T1000 (cell line): Measurements from ENCODE around the gene LRG1.

Experiments
- DNase-seq: peaks from one replicate; lab custom pipeline; 2025; ENCODE audit warnings: mixed read lengths; lab: John Stamatoyannopoulos, UW

The LRG1 gene, protein sequence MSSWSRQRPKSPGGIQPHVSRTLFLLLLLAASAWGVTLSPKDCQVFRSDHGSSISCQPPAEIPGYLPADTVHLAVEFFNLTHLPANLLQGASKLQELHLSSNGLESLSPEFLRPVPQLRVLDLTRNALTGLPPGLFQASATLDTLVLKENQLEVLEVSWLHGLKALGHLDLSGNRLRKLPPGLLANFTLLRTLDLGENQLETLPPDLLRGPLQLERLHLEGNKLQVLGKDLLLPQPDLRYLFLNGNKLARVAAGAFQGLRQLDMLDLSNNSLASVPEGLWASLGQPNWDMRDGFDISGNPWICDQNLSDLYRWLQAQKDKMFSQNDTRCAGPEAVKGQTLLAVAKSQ

DNA sequence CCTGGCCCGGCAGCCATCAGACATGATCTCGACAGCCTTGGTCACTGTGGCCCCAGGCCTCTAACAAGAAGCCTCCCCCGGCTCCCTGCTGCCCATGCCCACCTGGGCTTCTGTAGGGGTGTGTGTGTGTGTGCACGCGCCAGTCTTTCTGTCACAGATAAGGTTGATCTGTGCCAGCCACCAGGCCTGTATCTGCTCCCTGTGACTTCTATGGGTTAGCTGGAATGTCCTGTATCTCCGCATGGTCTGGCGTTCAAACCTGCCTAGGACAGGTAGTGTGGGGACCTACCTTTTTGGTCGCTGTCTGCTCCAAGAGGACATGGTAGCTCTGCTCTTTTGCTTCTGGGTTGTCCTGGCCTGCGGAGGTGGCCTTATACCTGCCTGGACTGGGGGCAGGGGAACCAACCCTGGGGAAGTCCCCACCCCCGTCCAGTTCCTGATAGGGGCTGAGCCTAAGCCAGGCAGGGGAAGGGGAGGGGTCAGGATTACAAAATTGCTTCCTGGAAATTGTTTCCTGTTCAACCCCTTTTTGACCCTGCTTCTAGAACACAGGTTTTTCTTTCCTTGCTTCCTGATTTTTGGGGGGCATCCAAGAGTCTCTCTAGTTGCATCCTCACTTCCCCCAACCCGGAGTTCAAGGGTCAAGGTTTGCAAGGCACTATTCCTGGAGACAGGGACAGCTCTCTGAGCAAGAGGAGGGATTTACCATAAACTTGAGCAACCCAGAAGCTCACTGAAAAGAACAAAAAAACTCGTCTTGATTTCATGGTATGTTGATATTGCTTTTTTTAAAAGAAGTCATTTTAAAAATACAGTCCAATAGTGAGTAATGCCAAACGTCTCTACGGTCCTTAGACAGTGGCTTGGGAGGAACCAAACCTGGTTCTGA lies at the start of gene LRG1:
Gene LRG1 (minus strand): TSS at position 344 of the 889 bp plus-strand sequence. CDS start 23 bp downstream, at position 321.
- DNase-seq = no peak

DNA sequence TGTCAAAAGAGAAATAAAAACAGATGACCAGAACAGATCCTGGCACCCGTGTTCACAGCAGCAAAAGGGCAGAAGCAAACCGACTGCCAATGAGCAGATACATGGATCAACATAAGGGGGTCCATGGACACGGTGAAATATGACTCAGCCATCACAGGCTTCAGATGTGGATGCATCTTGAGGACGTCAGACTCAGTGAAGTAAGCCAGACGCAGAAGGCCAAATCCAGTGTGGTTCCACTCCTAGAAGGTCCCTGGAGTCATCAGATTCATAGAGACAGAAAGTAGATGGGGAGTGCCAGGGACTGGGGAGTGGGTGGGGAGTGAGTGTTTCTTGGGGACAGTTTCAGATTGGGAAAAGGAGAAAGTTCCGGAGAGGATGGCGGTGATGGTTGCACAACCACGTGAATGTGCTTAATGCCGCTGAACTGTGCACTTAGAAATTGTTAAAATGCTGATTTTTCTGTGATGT lies 48.5 kb upstream of the LRG1 start:
- no peak for DNase-seq

DNA sequence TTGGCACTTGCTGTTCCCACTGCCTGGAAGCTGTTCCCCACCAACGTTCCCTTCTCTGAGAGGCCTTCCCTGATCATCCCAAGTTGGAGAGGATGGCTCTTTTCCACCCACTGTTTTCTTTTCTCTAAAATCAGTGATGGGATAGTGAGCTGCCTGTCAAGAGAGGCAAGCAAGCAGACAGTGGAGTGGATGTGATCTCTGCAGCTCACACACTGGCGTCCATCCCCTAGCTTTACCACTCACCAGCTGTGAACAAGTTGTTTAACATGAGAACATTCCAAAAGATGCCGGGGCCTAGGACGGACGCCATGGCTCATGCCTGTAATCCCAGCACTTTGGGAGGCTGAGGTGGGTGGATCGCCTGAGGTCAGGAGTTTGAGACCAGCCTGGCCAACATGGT lies 47.7 kb upstream of the LRG1 start:
- DNase-seq = no peak

DNA sequence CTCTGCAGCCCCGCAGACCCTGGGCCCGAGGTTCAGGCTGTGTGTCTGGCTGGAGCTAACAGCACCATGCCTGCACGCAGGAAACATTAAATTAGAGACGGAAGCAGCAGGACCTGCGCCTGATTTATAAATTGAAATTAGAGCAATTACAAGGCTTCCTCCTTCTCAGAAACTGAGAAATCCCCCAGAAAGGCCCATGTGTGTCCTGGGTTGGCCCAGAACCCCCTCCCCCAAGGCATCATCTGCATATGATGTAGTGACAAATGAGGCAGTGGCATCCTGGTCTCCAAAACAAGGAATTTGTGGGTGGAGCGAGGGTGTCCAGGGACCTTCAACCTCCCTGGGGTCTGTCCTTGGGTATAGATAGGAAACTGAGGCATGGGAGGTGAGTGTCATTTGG lies 46.9 kb upstream of the LRG1 start:
- DNase-seq = no peak

DNA sequence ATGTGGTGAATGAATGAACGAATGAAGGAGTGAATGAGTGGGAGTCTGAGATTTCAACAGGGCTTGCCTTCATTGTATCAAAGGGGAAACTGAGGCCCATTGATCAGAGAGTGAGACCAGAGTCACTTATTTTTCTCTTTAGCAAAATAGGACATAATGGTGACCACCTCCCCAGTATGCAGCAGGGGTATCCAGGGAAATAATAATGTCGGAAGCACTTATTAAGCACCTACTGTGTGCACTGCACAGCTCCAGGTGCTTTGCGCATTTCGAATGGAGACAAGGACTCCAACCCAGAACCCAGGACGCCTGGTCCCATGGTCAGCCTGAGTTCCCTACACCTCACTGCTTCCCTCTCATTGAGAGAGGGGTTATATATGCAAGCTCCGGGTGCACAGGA lies 46.4 kb upstream of the LRG1 start:
- no peak for DNase-seq

DNA sequence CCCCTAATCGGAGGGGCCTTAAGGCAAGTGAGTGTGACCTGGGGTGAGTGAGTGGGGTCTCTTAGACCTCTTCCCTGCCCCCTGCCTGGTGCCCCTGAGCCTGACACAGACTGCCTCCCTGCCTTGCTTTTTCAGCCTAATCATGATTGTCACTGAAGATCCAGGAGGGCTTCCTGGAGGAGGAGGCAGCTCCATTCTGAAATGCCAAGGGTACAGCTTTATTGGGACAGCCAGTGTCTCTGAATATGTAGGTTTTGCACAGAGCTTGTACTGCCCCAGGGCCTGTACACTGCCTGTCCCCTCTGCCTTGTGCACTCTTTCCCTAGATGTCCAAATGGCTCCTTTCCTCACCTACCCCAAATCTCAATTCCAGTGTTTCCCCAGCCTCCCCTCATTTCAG lies 45.7 kb upstream of the LRG1 start:
- no peak for DNase-seq

DNA sequence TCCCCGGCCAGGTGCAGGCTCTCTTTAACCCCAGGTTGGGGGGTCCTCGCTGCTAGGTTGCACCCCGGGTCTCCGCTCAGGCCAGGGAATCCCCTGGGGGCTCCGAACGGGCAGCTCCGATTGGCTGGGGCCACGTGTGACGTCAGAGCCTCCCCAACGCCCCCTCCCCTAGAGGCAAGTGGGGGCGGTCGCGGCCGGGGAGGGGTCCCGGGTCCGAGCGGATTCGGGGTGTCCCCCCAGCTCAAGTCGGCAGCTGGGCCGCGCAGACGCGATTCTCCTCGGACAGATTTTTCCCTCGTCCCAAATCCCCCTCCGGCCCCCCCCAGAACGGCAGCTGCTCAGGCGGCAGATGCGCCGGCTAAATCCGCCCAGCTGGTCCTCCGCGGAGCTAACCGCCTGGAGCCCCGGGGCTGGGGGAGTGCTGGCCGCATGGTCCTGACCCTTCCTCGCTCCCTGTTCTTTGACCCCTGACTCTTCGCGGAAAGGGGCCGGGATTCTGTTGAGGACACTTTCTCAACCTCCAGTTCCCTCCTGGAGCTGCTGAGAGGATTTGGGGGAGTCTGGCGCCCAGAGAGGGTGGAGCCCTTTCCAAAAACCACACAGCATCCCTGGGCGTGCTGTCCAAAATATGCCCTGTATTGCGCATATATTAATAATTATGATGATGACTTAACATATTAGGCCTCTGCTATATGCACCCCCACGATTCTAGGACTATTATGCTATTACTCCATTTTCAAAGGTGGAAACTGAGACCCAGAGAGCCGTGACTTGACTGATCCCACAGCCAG lies 45.0 kb upstream of the LRG1 start:
- no peak for DNase-seq

DNA sequence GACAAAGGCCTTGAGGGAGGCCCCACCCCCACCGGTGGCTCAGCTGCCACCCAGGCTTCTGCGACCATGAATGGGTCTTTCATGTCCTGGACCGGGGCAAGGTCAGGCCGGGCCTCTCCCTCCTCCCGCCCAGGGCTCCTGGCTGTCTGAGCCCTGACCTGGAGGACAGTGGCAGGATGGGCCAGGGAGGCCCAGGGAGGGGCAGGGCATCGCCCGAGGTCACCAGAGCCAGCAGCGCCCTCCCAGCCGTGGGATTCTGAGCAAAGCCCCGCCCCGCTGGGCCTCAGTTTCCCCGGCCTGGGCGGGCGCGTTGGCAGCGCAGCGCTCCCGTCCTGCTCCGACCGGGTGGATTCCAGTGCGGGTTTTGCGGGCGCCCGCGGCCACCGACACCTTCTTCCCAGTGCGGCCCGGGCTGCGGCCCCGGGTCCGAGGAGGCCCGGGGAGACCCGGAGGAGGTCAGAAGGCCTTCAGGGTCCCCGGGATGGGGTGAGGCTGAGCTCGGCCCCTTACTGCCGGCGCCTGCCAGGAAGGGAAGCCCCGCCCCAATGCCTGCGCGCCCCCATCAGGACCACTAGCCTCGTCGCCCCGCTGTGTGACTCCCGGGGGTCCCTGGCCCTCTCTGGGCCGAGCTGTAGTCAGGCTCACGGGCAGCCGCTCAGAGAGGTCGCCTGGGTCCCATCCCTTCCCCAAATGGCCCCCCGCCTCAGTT lies 44.3 kb upstream of the LRG1 start:
- DNase-seq = no peak

DNA sequence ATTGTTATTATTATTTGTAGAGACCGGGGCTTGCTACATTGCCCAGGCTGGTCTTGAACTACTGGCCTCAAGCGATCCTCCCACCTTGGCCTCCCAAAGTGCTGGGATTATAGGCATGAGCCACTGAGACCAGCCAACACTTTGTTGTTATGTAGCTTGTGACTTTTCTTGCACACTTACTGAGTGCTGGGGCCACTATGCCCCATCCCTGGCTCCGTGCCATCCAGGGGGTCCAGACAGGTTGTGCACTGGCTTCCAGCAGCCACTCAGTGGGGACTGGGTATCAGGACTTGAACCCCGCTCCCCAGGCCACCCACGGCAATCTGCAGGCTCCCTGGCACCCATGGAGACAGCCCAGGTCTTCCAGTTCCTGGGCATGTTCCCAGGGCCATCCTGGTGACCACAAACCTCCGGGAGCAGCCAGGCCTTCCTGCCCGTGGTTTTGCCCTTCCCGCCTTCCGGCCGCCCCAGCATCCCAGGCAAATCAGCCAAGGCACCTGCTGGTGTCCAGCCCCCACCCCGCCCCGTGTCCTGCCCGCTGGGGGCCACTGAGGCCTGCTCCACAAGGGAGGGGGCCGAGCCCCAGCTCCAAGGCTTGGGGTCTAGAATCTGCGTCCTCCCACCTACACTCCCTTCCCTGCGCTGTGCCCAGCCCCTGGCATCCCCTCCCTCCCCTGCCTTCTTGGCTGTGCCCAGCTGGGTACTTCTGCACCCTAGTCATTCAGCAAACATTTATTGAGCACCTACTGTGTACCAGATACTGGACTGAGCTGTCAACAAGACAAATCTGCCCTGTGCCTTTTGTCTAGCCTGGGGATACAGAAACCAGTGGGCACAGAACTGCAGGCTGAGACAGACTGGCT lies 43.4 kb upstream of the LRG1 start:
- no peak for DNase-seq

DNA sequence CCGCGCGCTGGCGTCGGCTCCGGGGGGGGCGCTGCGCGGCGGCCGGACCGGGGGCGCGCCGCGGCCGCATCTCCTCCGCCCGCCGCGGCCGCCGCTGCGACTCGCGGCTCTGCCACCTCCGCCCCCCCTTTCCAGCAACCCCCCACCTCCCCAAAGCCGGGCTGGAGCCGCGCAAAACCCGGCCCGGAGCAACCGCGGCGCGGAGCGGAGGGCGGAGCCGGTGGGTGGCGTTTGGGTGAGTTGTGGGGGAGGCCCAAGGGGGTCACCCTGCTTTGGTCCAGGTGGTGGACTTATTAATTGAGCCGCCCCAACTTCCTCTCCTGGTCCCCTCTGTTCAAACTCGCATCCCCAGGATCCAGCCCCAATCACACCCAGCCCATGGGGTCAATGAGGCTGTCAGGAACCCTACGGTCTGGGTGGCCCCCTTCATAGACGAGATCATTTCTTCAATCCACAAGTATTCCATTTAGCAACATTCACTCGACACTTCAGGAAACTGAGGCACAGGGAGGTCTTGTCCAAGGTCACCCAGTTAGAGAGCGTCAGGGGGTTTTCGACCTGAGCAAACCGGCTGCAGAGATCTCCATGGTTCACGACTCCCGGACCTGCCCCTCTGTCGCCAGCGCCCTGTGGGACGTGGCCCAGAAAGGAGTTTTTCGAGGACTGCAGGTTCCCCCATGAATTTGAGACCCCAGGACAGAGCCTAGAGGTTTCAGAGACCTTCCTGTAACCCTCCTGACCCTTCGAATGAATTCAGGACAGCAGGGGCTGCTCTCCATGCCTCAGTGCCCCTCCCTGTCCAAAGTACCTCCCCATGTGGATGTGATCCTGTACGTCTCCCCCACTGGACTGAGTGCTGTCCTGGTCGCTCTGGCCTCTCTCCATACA lies 42.1 kb upstream of the LRG1 start:
- DNase-seq = no peak

DNA sequence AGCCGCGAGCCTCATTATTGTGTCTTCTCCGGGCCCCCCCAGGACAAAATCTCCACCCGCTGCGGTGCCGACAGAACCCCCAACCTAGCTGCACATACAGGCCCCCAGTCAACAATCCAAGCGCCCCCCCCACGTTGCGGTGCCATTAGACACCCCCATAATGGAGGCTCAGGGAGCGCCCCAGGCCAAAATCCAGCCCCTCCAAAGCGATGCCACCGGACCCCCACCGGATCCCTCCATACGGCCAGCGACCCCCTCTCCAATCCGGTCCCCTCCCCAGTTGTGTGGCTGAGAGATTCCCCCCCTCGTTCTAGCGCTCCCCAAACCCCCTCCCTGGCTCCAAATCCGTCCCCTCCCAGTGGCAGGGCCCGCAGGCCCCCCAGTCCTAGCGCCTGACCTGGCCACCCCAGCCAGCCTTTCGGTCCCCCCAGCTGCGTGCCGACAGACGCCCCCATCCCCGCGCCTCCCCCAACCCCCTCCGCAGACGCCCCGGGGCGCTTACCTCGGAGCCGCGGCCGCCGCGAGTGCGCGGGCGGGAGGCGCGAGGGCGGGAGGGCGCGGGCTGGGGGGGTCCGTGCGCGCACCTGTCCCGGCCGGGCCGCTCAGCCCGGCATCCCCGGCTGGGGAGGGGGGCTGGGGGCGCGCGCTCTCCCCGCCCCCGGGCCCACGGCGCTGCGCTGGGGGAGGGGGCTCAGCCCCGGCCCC lies 41.3 kb upstream of the LRG1 start:
- no peak for DNase-seq

DNA sequence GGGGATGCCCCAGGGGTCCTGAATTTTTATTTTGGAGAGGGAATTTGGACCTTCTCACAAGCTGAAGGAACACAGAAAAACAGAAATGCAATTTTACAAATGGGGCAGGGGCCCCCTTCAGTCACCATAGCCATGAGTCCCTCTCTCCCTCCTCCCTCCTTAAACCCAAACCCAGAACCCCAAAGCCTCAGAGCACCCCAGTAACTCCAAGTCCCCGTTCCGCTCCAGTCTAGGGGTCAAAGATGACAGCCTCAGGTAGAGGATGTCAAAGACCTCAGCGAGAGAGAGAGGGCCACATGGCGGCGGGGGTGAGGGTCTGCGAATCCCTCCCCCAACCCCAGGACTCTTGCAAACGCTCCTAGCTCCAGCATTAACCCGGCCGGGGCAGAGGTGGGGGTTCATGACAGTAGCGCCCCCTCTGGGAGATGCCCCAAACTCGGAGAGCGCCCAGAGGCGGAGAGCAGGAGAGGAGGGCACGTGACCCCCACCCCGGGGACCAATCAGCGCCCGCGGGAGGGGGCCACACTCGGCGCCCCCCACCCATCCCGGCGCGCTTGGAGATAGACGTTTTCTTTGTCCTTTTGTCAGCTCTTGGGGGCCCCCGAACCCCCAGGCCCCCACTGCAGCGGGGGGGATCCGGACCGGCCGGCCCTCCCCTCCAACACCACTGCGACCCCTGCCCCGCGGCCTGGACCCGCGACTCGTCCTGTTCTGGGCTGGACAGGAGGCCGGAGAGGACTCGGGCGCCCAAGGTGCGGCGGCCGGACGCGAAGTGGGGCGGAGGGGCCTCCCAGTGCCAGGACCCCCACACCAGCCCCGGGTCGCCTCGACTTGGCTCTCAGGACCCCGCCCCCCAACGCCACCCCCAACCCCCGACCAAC lies 40.4 kb upstream of the LRG1 start:
- DNase-seq = no peak

DNA sequence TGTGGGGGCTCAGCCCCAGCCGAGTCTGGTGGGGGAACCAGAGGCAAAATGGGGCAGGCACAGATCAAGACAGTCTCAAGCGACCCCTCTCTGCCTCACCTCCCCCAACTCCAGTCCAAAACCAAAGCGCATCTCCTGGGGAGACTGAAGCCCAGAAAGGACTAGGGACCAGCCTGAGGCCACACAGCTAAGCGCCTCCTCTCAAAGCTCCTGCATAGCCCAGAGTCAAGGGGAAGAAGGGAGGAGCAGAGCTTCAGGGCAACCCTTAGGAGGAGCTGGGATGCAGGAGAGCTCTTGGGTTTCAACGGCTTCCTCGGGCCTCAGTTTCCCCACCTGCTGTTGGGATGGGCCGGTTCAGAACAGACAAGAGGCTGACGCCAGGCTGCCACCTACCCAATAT lies 39.6 kb upstream of the LRG1 start:
- no peak for DNase-seq

DNA sequence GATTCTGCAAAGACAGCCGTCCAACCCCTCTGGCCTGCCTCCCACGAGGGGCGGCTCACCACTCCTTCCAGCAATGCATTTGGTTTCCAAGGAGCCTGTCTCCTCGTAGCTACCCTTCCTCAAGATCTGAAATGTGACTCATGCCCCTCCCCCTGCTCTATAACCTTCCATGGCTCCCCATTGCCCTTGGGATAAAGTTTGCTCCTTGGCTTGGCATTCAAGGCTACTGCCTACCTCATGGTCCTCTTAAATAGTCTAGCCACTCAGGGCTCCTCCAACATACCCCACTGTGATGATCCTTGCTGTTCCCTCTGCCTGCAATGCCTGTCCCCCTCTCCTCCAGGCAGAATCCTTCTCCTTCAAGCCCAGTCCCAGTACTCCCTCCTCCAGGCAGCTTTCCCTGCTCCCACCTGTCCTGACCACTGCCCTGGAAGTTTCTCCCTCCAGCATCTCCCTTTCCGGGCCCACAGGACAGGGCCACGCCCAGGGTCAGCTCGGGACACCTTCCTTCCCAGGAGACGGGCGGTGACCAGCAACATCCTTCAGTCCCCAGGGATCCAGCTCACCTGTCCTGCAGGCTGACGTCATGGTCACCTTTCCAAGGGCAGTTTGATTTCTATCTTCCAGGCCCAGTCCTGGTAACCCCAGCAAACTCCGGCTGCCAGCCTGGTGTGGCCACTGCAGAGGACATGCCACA lies 38.9 kb upstream of the LRG1 start:
- no peak for DNase-seq

DNA sequence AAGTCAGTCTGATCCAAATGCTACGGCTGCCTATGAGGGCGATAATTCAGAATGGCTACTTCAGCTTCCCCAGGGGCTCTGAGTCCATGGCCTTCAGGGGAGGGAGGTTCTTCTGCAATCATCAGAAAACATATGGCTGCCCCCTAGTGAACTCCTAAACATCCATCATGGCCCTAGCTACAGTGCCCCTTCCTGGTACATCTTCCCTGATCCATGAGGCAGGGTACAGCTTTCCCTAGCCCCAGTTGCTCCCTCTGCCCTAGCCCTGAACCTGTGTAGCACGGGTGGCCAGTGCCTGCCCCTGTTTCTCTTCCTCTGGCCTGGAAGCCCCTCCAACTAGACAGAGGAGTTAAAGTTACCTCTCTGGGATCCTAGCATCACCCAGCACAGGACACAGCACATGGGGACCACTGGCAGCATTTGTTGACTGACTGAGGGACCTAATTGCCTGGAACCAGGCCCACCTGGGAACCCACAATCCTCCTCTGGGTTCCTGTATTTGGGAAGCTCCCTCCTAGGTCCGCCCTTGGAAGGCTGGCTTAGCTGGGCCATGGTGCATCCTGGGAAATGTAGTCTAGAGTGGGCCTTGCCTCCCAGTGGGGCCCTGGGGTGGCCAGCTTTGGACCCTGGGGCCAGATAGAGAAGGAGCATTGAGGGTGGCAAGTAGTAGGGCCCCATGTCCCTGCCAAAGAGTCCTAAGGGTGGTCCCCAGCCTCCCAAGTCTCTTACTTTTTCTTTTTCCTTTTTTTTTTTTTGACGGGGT lies 37.4 kb upstream of the LRG1 start:
- DNase-seq = no peak
